Testis (tissue), 3 donors: Measurements from ENCODE around the gene SLC29A1. TPM values are rescaled to one million over a fixed set of nuclear protein-coding genes. Genes with fewer than 3 reads are reported as not detected.

Experiments used
- DNase-seq: peaks from one replicate; pipeline ENCODE4 v3.0.0-alpha.2; 2019
- H3K27ac ChIP-seq, 2 donors: fragments of 200-600 bp; sonication (generic); one replicate each; pipeline ENCODE4 v1.5.1; 2019
- H3K27me3 ChIP-seq: fragments of 200-600 bp; sonication (generic); one replicate; pipeline ENCODE4 v1.5.1; 2019
- H3K36me3 ChIP-seq: fragments of 200-600 bp; sonication (generic); one replicate; pipeline ENCODE4 v1.5.1; 2017; ENCODE audit warnings: low read depth; ENCODE audit errors: missing control alignments
- H3K4me1 ChIP-seq: fragments of 200-600 bp; sonication (generic); one replicate; pipeline ENCODE4 v1.5.1; 2019
- H3K4me3 ChIP-seq, 2 donors: fragments of 200-600 bp; sonication (generic); one replicate each; pipeline ENCODE4 v1.5.1; 2017 to 2019
- H3K9me3 ChIP-seq: fragments of 200-600 bp; sonication (generic); one replicate; pipeline ENCODE4 v1.5.1; 2017
- CTCF ChIP-seq, 3 experiments: fragments of 450-650 bp in 2 of 3; fragments of 200-600 bp in 1 of 3; sonication (generic) in 1 of 3; IDR thresholded peaks; one replicate each; pipeline ENCODE4 v1.5.1; 2016 to 2019; ENCODE audit warnings: antibody characterized with exemption in 3 of 3, mild to moderate bottlenecking in 2 of 3, moderate library complexity in 1 of 3
- POLR2A ChIP-seq: fragments of 450-650 bp; IDR thresholded peaks from one replicate; pipeline ENCODE4 v1.6.1; 2017; ENCODE audit warnings: antibody characterized with exemption, mild to moderate bottlenecking, moderate library complexity
- WGBS, 2 donors: methylation state at CpG; one replicate each; pipeline ENCODE4 v1.1.5; 2018; 5-methylcytosine and 5-hydroxymethylcytosine counted together
- intact Hi-C: fragments of 100-400 bp; cut with DNase I; formaldehyde crosslinking; loops from one replicate; pipeline ENCODE4 v1.15.1; 2023; ENCODE audit warnings: low total_unique reads
- polyA plus RNA-seq: library from polyadenylated mRNA; stranded (reverse); fragments of 350-450 nt; fragmentation: Illumina TruSeq; extraction: RNeasy Lipid Tissue Mini Kit (QIAGEN cat#74804); gene quantifications from one replicate; pipeline ENCODE4 v1.2.3, GENCODE V29; 2014; ENCODE audit warnings: low read depth, low replicate concordance; ENCODE audit not compliant: insufficient read depth
- total RNA-seq, 2 donors: library from RNA; depleted of rRNA; stranded (reverse); fragments of >200 nt; gene quantifications; one replicate each; pipeline ENCODE4 v1.2.3, GENCODE V29; 2016

Gene SLC29A1
- total and polyA plus RNA-seq, 3 donors from 2014 or later: 41.2 to 70.0 (median 51.3) TPM

- H3K27me3 ChIP-seq: no peaks in the 10 kb centered on the region
- intact Hi-C loops: no loop called here
- H3K27ac ChIP-seq: no peak overlapping the region
- no peaks in the 10 kb centered on the region for H3K36me3 ChIP-seq
- no peak for DNase-seq
- no peak overlapping the region for H3K4me3 ChIP-seq
- TF ChIP-seq CTCF (IDR thresholded peaks at IDR 0.05): no peak
- TF ChIP-seq POLR2A: no peak
- H3K4me1 ChIP-seq: peaks cover 5% of the 10 kb centered on the region
- 87 to 90% methylated on average over 6 of the region's 6 CpGs for WGBS, 2 donors
- H3K9me3 ChIP-seq: no peaks in the 10 kb centered on the region
Measured at GRCh38 chr6:44207966-44208365, 15.4 kb upstream of the SLC29A1 start.

GRCh38 chr6:44211284-44211683 lies 12.1 kb upstream of the SLC29A1 start:
- DNase-seq: no peak
- Histone ChIP-seq H3K4me3 (no peak overlapping the region), H3K9me3 (no peaks in the 10 kb centered on the region), H3K4me1 (no peaks in the 10 kb centered on the region), H3K36me3 (no peaks in the 10 kb centered on the region), H3K27ac (no peak overlapping the region), H3K27me3 (no peaks in the 10 kb centered on the region)
- TF ChIP-seq CTCF (IDR thresholded peaks at IDR 0.05) (no peak), POLR2A (no peak)
- WGBS, 2 donors: 74 to 75% methylated on average over 3 of the region's 3 CpGs
- intact Hi-C loops: no loop called here

- no peaks in the 10 kb centered on the region for H3K27me3 ChIP-seq
- no peak overlapping the region for H3K4me3 ChIP-seq
- H3K9me3 ChIP-seq: no peaks in the 10 kb centered on the region
- H3K36me3 ChIP-seq: no peaks in the 10 kb centered on the region
- no peak for TF ChIP-seq POLR2A
- TF ChIP-seq CTCF (IDR thresholded peaks at IDR 0.05): no peak
- 92 to 97% methylated on average over 6 of the region's 6 CpGs for WGBS, 2 donors
- intact Hi-C loops: no loop called here
- H3K4me1 ChIP-seq: peaks cover 19% of the 10 kb centered on the region
- no peak for DNase-seq
- H3K27ac ChIP-seq: no peak overlapping the region
Measured at GRCh38 chr6:44214307-44214706, 9.1 kb upstream of the SLC29A1 start.

- Histone ChIP-seq H3K27ac (peak within 1 kb of the TSS; percentile 61 to 92), H3K27me3 (no peaks in the 10 kb centered on the region), H3K36me3 (no peaks in the 10 kb centered on the region), H3K4me1 (peaks cover 36% of the 10 kb centered on the region), H3K4me3 (no peak within 1 kb of the TSS), H3K9me3 (no peaks in the 10 kb centered on the region)
- intact Hi-C loops: no loop called here
- TF ChIP-seq CTCF (IDR thresholded peaks at IDR 0.05) (no peak), POLR2A (no peak)
- DNase-seq: no peak
- WGBS, 2 donors: 30 to 41% methylated on average over 7 of the region's 7 CpGs
Measured at GRCh38 chr6:44216677-44217331, 6.6 kb upstream of the SLC29A1 start, which contains the start of gene MYMX. TSS of gene MYMX (plus strand) at chr6:44216926. CDS start at chr6:44217472, 546 bp downstream.
